Measurements from ENCODE around the gene SHROOM3.
"Not testable (repeated sequence)": the region's sequence is repeated elsewhere in the genome, so short reads cannot be mapped to it uniquely, and the experiment has no call there.

Gene SHROOM3

GRCh38 chr4:76423159-76423558 lies 11.9 kb upstream of the SHROOM3 start:
- H3K9ac ChIP-seq (ENCODE audit: low read length); H3K27ac ChIP-seq (ENCODE audit: low read depth, low read length); H3K4me3 ChIP-seq (ENCODE audit: low read depth, low read length); H3K27me3 ChIP-seq (ENCODE audit: control insufficient read depth, insufficient read depth, low read length); H3K36me3 ChIP-seq (ENCODE audit: control insufficient read depth, insufficient read depth, low read length); H3K4me1 ChIP-seq (ENCODE audit: control insufficient read depth, insufficient read depth, low read length): not testable (repeated sequence)
- peaks cover 13% of the 10 kb centered on the region for H3K9me3 ChIP-seq (ENCODE audit: control insufficient read depth, insufficient read depth, low read depth, low read length)

- no peak overlapping the region for H3K27ac ChIP-seq (ENCODE audit: low read depth, low read length)
- no peak overlapping the region for H3K9ac ChIP-seq (ENCODE audit: low read length)
- H3K4me3 ChIP-seq (ENCODE audit: low read depth, low read length) = no peak overlapping the region
- H3K4me1 ChIP-seq (ENCODE audit: control insufficient read depth, insufficient read depth, low read length) = peaks cover 3% of the 10 kb centered on the region; the same call in 1 of the 2 replicates
- no peaks in the 10 kb centered on the region for H3K36me3 ChIP-seq (ENCODE audit: control insufficient read depth, insufficient read depth, low read length)
- no peaks in the 10 kb centered on the region for H3K27me3 ChIP-seq (ENCODE audit: control insufficient read depth, insufficient read depth, low read length)
- H3K9me3 ChIP-seq (ENCODE audit: control insufficient read depth, insufficient read depth, low read depth, low read length) = peaks cover 5% of the 10 kb centered on the region; the same call in 1 of the 2 replicates
These were observed 8.8 kb upstream of the SHROOM3 start for GRCh38 chr4:76426272-76426671.

- Histone ChIP-seq H3K4me1 (ENCODE audit: control insufficient read depth, insufficient read depth, low read length) (peaks cover 22% of the 10 kb centered on the region), H3K36me3 (ENCODE audit: control insufficient read depth, insufficient read depth, low read length) (no peaks in the 10 kb centered on the region), H3K27me3 (ENCODE audit: control insufficient read depth, insufficient read depth, low read length) (no peaks in the 10 kb centered on the region), H3K4me3 (ENCODE audit: low read depth, low read length) (no peak overlapping the region), H3K9ac (ENCODE audit: low read length) (no peak overlapping the region), H3K9me3 (ENCODE audit: control insufficient read depth, insufficient read depth, low read depth, low read length) (peaks cover 3% of the 10 kb centered on the region; the same call in 1 of the 2 replicates), H3K27ac (ENCODE audit: low read depth, low read length) (no peak overlapping the region)
These were observed 5.4 kb upstream of the SHROOM3 start for GRCh38 chr4:76429636-76430035.

GRCh38 chr4:76430519-76431388 lies 4.3 kb upstream of the SHROOM3 start:
- no peak overlapping the region for H3K9ac ChIP-seq (ENCODE audit: low read length)

GRCh38 chr4:76435528-76436319 lies 695 bp downstream of the SHROOM3 start:
- peak overlapping the region; percentile 90 for H3K27ac ChIP-seq (ENCODE audit: low read depth, low read length)
- H3K4me3 ChIP-seq (ENCODE audit: low read depth, low read length) = peak overlapping the region; percentile 60
- H3K9ac ChIP-seq (ENCODE audit: low read length) = peak overlapping the region; percentile 68
- peaks cover 5% of the 10 kb centered on the region; the same call in 1 of the 2 replicates for H3K9me3 ChIP-seq (ENCODE audit: control insufficient read depth, insufficient read depth, low read depth, low read length)
- no peaks in the 10 kb centered on the region for H3K27me3 ChIP-seq (ENCODE audit: control insufficient read depth, insufficient read depth, low read length)
- no peaks in the 10 kb centered on the region for H3K36me3 ChIP-seq (ENCODE audit: control insufficient read depth, insufficient read depth, low read length)
- peaks cover 34% of the 10 kb centered on the region for H3K4me1 ChIP-seq (ENCODE audit: control insufficient read depth, insufficient read depth, low read length)

More at GRCh38 chr4:76430519-76431388, 4.3 kb upstream of the SHROOM3 start:
- Histone ChIP-seq H3K9me3 (ENCODE audit: control insufficient read depth, insufficient read depth, low read depth, low read length) (0 out of 2 replicates have a peak, but pooled peaks cover under 1% of the 10 kb centered on the region), H3K27ac (ENCODE audit: low read depth, low read length) (no peak overlapping the region), H3K4me3 (ENCODE audit: low read depth, low read length) (no peak overlapping the region), H3K27me3 (ENCODE audit: control insufficient read depth, insufficient read depth, low read length) (no peaks in the 10 kb centered on the region), H3K4me1 (ENCODE audit: control insufficient read depth, insufficient read depth, low read length) (peaks cover 27% of the 10 kb centered on the region), H3K36me3 (ENCODE audit: control insufficient read depth, insufficient read depth, low read length) (no peaks in the 10 kb centered on the region)

- Histone ChIP-seq H3K27ac (ENCODE audit: low read depth, low read length) (no peak overlapping the region), H3K9me3 (ENCODE audit: control insufficient read depth, insufficient read depth, low read depth, low read length) (peaks cover 5% of the 10 kb centered on the region; the same call in 1 of the 2 replicates), H3K4me1 (ENCODE audit: control insufficient read depth, insufficient read depth, low read length) (peaks cover 23% of the 10 kb centered on the region), H3K36me3 (ENCODE audit: control insufficient read depth, insufficient read depth, low read length) (no peaks in the 10 kb centered on the region), H3K4me3 (ENCODE audit: low read depth, low read length) (no peak overlapping the region), H3K9ac (ENCODE audit: low read length) (no peak overlapping the region), H3K27me3 (ENCODE audit: control insufficient read depth, insufficient read depth, low read length) (no peaks in the 10 kb centered on the region)
These were observed 4.5 kb downstream of the SHROOM3 start for GRCh38 chr4:76439491-76439890.

- H3K4me3 ChIP-seq (ENCODE audit: low read depth, low read length) = no peak overlapping the region
- no peak overlapping the region for H3K27ac ChIP-seq (ENCODE audit: low read depth, low read length)
- no peaks in the 10 kb centered on the region for H3K36me3 ChIP-seq (ENCODE audit: control insufficient read depth, insufficient read depth, low read length)
- H3K4me1 ChIP-seq (ENCODE audit: control insufficient read depth, insufficient read depth, low read length) = peaks cover 15% of the 10 kb centered on the region; the same call in 1 of the 2 replicates
- H3K27me3 ChIP-seq (ENCODE audit: control insufficient read depth, insufficient read depth, low read length) = no peaks in the 10 kb centered on the region
- H3K9me3 ChIP-seq (ENCODE audit: control insufficient read depth, insufficient read depth, low read depth, low read length) = peaks cover 5% of the 10 kb centered on the region; the same call in 1 of the 2 replicates
- no peak overlapping the region for H3K9ac ChIP-seq (ENCODE audit: low read length)
These were observed 6.9 kb downstream of the SHROOM3 start for GRCh38 chr4:76441881-76442280.

GRCh38 chr4:76442807-76443206 lies 7.8 kb downstream of the SHROOM3 start:
- H3K36me3 ChIP-seq (ENCODE audit: control insufficient read depth, insufficient read depth, low read length) = no peaks in the 10 kb centered on the region
- no peaks in the 10 kb centered on the region for H3K27me3 ChIP-seq (ENCODE audit: control insufficient read depth, insufficient read depth, low read length)
- H3K4me1 ChIP-seq (ENCODE audit: control insufficient read depth, insufficient read depth, low read length) = peaks cover 10% of the 10 kb centered on the region
- no peak overlapping the region for H3K4me3 ChIP-seq (ENCODE audit: low read depth, low read length)
- peaks cover 5% of the 10 kb centered on the region; the same call in 1 of the 2 replicates for H3K9me3 ChIP-seq (ENCODE audit: control insufficient read depth, insufficient read depth, low read depth, low read length)
- H3K27ac ChIP-seq (ENCODE audit: low read depth, low read length) = no peak overlapping the region
- H3K9ac ChIP-seq (ENCODE audit: low read length) = no peak overlapping the region

GRCh38 chr4:76443376-76443775 lies 8.3 kb downstream of the SHROOM3 start:
- H3K4me3 ChIP-seq (ENCODE audit: low read depth, low read length) = no peak overlapping the region
- no peaks in the 10 kb centered on the region for H3K36me3 ChIP-seq (ENCODE audit: control insufficient read depth, insufficient read depth, low read length)
- H3K27ac ChIP-seq (ENCODE audit: low read depth, low read length) = no peak overlapping the region
- peaks cover 12% of the 10 kb centered on the region for H3K4me1 ChIP-seq (ENCODE audit: control insufficient read depth, insufficient read depth, low read length)
- no peak overlapping the region for H3K9ac ChIP-seq (ENCODE audit: low read length)
- H3K27me3 ChIP-seq (ENCODE audit: control insufficient read depth, insufficient read depth, low read length) = no peaks in the 10 kb centered on the region
- peaks cover 5% of the 10 kb centered on the region; the same call in 1 of the 2 replicates for H3K9me3 ChIP-seq (ENCODE audit: control insufficient read depth, insufficient read depth, low read depth, low read length)

GRCh38 chr4:76445911-76446310 lies 10.9 kb downstream of the SHROOM3 start:
- no peak overlapping the region for H3K4me3 ChIP-seq (ENCODE audit: low read depth, low read length)
- H3K9ac ChIP-seq (ENCODE audit: low read length) = no peak overlapping the region
- no peaks in the 10 kb centered on the region for H3K27me3 ChIP-seq (ENCODE audit: control insufficient read depth, insufficient read depth, low read length)
- peaks cover 24% of the 10 kb centered on the region for H3K4me1 ChIP-seq (ENCODE audit: control insufficient read depth, insufficient read depth, low read length)
- no peak overlapping the region for H3K27ac ChIP-seq (ENCODE audit: low read depth, low read length)
- no peaks in the 10 kb centered on the region for H3K36me3 ChIP-seq (ENCODE audit: control insufficient read depth, insufficient read depth, low read length)
- H3K9me3 ChIP-seq (ENCODE audit: control insufficient read depth, insufficient read depth, low read depth, low read length) = no peaks in the 10 kb centered on the region

All from HUES6 (cell line).